GM23338 (cell line): ENCODE data around the gene TMEM239.

ENCODE experiments used
- EZH2 ChIP-seq: fragments of 200-600 bp; sonication (generic); IDR thresholded peaks from one replicate; pipeline ENCODE4 v1.8.0; 2017; ENCODE audit warnings: antibody characterized with exemption, mild to moderate bottlenecking, low read depth; ENCODE audit not compliant: unreplicated experiment
- EZH2phosphoT487 ChIP-seq: fragments of 200-600 bp; sonication (generic); IDR thresholded peaks from one replicate; pipeline ENCODE4 v1.8.1; 2018; ENCODE audit warnings: antibody characterized with exemption; ENCODE audit not compliant: unreplicated experiment

- TF ChIP-seq EZH2 = no peak
- no peak for TF ChIP-seq EZH2phosphoT487
These were observed 1.2 kb downstream of the TMEM239 start for GRCh38 chr20:2817341-2817726.
